B cell (primary cell): ENCODE results near the gene INSR. TPM values are rescaled to one million over a fixed set of nuclear protein-coding genes. Genes with fewer than 3 reads are reported as not detected.

Experiments used
- ATAC-seq: fragments of 200-7000 bp; cut with Tn5 transposase; one replicate; pipeline ENCODE4 v1.10.0; 2021; ENCODE audit warnings: low read depth, mild to moderate bottlenecking, moderate number of reproducible peaks, moderate library complexity
- CTCF ChIA-PET: fragments of 350-600 bp; sonication (Branson Sonifier 250); formaldehyde crosslinking; loops from one replicate; lab custom pipeline; 2021; ENCODE audit warnings: antibody characterized with exemption, inconsistent platforms; lab: Charles Lee
- POLR2A ChIA-PET: fragments of 350-600 bp; sonication (Branson Sonifier 250); formaldehyde crosslinking; loops from one replicate; lab custom pipeline; 2021; ENCODE audit warnings: antibody characterized with exemption; lab: Charles Lee
- DNase-seq: peaks from one replicate; pipeline ENCODE4 v3.0.0; 2013
- H2AFZ ChIP-seq: 2 replicates; pipeline ENCODE4 v1.6.1; 2012; ENCODE audit warnings: mild to moderate bottlenecking, low read depth, low read length; ENCODE audit not compliant: insufficient read depth, poor library complexity, severe bottlenecking
- H3K27ac ChIP-seq, 2 donors: 1 replicate in 1 of 2; 2 replicates in 1 of 2; pipeline ENCODE4 v1.5.1; 2012 to 2013; ENCODE audit warnings: low read length in 2 of 2, mild to moderate bottlenecking in 2 of 2, moderate library complexity in 1 of 2
- H3K27me3 ChIP-seq, 4 experiments: fragments of 200-600 bp in 1 of 4; sonication (generic) in 1 of 4; replicated peaks in 1 of 4; 1 replicate in 2 of 4; 2 replicates in 2 of 4; pipeline versions ENCODE4 v1.6.1 to v1.7.0; 2013 to 2016; ENCODE audit warnings: low read length in 3 of 4, mild to moderate bottlenecking in 2 of 4, mixed read lengths in 1 of 4, moderate library complexity in 1 of 4; ENCODE audit not compliant: insufficient read depth in 4 of 4, control insufficient read depth in 3 of 4; ENCODE audit errors: control extremely low read depth in 1 of 4
- H3K36me3 ChIP-seq, 2 experiments: replicated peaks in 1 of 2; 1 replicate in 1 of 2; 2 replicates in 1 of 2; pipeline versions ENCODE4 v1.6.1 to v1.7.1; 2013; ENCODE audit warnings: low read length in 1 of 2; ENCODE audit not compliant: insufficient read depth in 2 of 2, control insufficient read depth in 1 of 2; ENCODE audit errors: control extremely low read depth in 1 of 2, extremely low read depth in 1 of 2
- H3K4me1 ChIP-seq, 2 donors: fragments of 200-600 bp in 1 of 2; sonication (generic) in 1 of 2; 1 replicate in 1 of 2; 2 replicates in 1 of 2; pipeline versions ENCODE4 v1.5.1 to v1.6.1; 2013 to 2017; ENCODE audit warnings: low read length in 2 of 2; ENCODE audit not compliant: control insufficient read depth in 2 of 2, insufficient read depth in 2 of 2
- H3K4me2 ChIP-seq: replicated peaks from 2 replicates; pipeline ENCODE3; 2012; ENCODE audit warnings: mild to moderate bottlenecking, low read depth, low read length; ENCODE audit not compliant: poor library complexity, severe bottlenecking
- H3K4me3 ChIP-seq, 5 experiments: fragments of 200-600 bp in 1 of 5; sonication (generic) in 1 of 5; 1 replicate in 3 of 5; 2 replicates in 2 of 5; pipeline versions ENCODE4 v1.5.1 to v1.7.0; 2011 to 2016; ENCODE audit warnings: low read length in 4 of 5, mild to moderate bottlenecking in 4 of 5, low read depth in 2 of 5, control low read depth in 1 of 5, moderate library complexity in 1 of 5; ENCODE audit not compliant: insufficient read depth in 1 of 5; ENCODE audit errors: control extremely low read depth in 1 of 5, extremely low read depth in 1 of 5
- H3K79me2 ChIP-seq: fragments of 200-600 bp; sonication (generic); one replicate; pipeline ENCODE4 v1.6.0; 2016; ENCODE audit warnings: low read length; ENCODE audit not compliant: control insufficient read depth, insufficient read depth
- H3K9ac ChIP-seq: fragments of 200-600 bp; sonication (generic); 2 replicates; pipeline ENCODE4 v1.6.1; 2017; ENCODE audit warnings: mild to moderate bottlenecking, low read length, moderate library complexity
- H3K9me3 ChIP-seq, 3 donors: one replicate each; pipeline versions ENCODE4 v1.6.1 to v1.7.1; 2013; ENCODE audit warnings: low read length in 2 of 3; ENCODE audit not compliant: control insufficient read depth in 2 of 3, insufficient read depth in 1 of 3; ENCODE audit errors: control extremely low read depth in 1 of 3
- H4K20me1 ChIP-seq: 2 replicates; pipeline ENCODE4 v1.6.0; 2012; ENCODE audit warnings: mild to moderate bottlenecking, low read length; ENCODE audit not compliant: insufficient read depth, control insufficient read depth, poor library complexity, severe bottlenecking
- H3K27ac Mint-ChIP-seq: one replicate; pipeline ENCODE4 v1.8.0; 2021; ENCODE audit warnings: mixed read lengths
- H3K27me3 Mint-ChIP-seq: one replicate; pipeline ENCODE4 v1.8.0; 2021; ENCODE audit warnings: mixed read lengths
- H3K4me1 Mint-ChIP-seq: one replicate; pipeline ENCODE4 v1.8.0; 2021; ENCODE audit warnings: mixed read lengths
- H3K4me3 Mint-ChIP-seq: one replicate; pipeline ENCODE4 v1.8.0; 2021; ENCODE audit warnings: mixed read lengths
- H3K9me3 Mint-ChIP-seq: one replicate; pipeline ENCODE4 v1.8.0; 2022; ENCODE audit warnings: mixed read lengths; ENCODE audit not compliant: insufficient read depth
- EZH2 ChIP-seq: IDR thresholded peaks from 2 replicates; pipeline ENCODE4 v1.6.1; 2012; ENCODE audit warnings: borderline replicate concordance, low read depth, mild to moderate bottlenecking, moderate library complexity, low read length; ENCODE audit not compliant: insufficient read depth, poor library complexity, severe bottlenecking
- WGBS: methylation state at CpG from one replicate; pipeline ENCODE4 v1.1.5; 2013; ENCODE audit warnings: missing lambda C conversion rate; ENCODE audit not compliant: insufficient coverage; 5-methylcytosine and 5-hydroxymethylcytosine counted together
- intact Hi-C: fragments of 100-400 bp; cut with micrococcal nuclease; formaldehyde crosslinking; loops from one replicate; pipeline ENCODE4 v1.10.0; 2022
- polyA plus RNA-seq: library from polyadenylated mRNA; depleted of rRNA; stranded (reverse); fragments of >200 nt; gene quantifications from 2 replicates; pipeline ENCODE4 v1.2.3, GENCODE V29; 2012
- total RNA-seq, 2 donors: library from RNA; stranded (reverse); fragments of 120-200 nt in 1 of 2; gene quantifications; 1 replicate in 1 of 2; 2 replicates in 1 of 2; pipeline versions ENCODE4 v1.2.3 to v1.2.4, GENCODE V29; 2013 to 2022
- TF ChIP-seq, protein P1 (sequence below): fragments of 200-600 bp; IDR thresholded peaks from one replicate; pipeline ENCODE4 v1.8.0; 2022; ENCODE audit warnings: antibody characterized with exemption, mild to moderate bottlenecking

The INSR gene
- total and polyA plus RNA-seq, 2 donors (not counting 1 experiment from before 2014, with no cell fraction given), result 1.4 to 6.3 TPM

DNA sequence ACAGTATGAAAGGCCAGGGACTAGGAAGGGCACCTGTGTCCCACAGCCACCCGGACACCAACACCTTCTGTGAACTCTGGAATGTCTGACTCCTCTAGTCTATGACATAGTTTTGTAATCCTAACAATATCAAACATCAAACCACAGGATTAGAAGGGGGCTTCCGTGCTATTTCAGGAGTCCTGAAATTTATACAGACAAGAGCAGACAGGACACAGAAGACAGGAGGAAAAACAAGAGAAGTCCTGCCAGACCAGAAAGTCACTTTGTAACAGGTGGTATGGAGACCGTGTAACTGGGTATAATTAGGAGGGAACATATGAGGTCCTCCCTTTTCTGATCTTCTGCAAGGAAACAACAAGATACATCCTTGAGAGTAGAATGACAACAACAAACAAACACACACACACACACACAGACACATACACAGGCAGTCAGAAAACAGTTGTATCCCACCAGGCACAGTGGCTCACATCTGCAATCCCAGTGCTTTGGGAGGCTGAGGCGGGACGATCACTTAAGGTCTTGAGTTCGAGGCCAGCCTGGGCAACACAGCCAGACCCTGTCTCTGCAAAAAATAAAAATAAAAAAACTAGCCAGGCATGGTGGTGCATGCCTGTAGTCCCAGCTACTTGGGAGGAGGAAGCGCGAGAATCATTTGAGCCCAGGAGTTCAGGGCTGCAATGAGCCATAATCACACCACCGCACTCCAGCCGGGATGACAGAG lies 13.1 kb downstream of the INSR start:
- Histone ChIP-seq H3K79me2 (peaks cover 5% of the 10 kb centered on the region), H3K9me3 (no peaks in the 10 kb centered on the region), H3K4me1 (peaks cover 0 to 3% of the 10 kb centered on the region in 2 donors), H2AFZ (no peak overlapping the region), H3K27me3 (no peaks in the 10 kb centered on the region), H3K4me3 (no peak overlapping the region), H3K4me2 (no peak overlapping the region), H3K9ac (no peak overlapping the region), H4K20me1 (no peaks in the 10 kb centered on the region), H3K27ac (no peak overlapping the region), H3K36me3 (no peaks in the 10 kb centered on the region)
- H3K27me3 Mint-ChIP-seq, result peaks cover 3% of the 10 kb centered on the region
- ChIA-PET CTCF (interaction anchor here (0.8 kb wide), 1 partner anchor 45 kb away, joined by 3 read pairs; no protein-coding TSS in a partner anchor), POLR2A (no interaction called here)
- H3K9me3 Mint-ChIP-seq, result no peaks in the 10 kb centered on the region
- DNase-seq, result no peak
- TF ChIP-seq EZH2, result no peak
- TF ChIP-seq, protein P1, sequence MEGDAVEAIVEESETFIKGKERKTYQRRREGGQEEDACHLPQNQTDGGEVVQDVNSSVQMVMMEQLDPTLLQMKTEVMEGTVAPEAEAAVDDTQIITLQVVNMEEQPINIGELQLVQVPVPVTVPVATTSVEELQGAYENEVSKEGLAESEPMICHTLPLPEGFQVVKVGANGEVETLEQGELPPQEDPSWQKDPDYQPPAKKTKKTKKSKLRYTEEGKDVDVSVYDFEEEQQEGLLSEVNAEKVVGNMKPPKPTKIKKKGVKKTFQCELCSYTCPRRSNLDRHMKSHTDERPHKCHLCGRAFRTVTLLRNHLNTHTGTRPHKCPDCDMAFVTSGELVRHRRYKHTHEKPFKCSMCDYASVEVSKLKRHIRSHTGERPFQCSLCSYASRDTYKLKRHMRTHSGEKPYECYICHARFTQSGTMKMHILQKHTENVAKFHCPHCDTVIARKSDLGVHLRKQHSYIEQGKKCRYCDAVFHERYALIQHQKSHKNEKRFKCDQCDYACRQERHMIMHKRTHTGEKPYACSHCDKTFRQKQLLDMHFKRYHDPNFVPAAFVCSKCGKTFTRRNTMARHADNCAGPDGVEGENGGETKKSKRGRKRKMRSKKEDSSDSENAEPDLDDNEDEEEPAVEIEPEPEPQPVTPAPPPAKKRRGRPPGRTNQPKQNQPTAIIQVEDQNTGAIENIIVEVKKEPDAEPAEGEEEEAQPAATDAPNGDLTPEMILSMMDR, result no peak
- H3K4me1 Mint-ChIP-seq, result no peaks in the 10 kb centered on the region
- H3K27ac Mint-ChIP-seq, result no peak overlapping the region
- 100% methylated on average over 2 of the region's 10 CpGs for WGBS
- no peak for ATAC-seq
- no peak overlapping the region for H3K4me3 Mint-ChIP-seq
- intact Hi-C loops, result no loop called here

DNA sequence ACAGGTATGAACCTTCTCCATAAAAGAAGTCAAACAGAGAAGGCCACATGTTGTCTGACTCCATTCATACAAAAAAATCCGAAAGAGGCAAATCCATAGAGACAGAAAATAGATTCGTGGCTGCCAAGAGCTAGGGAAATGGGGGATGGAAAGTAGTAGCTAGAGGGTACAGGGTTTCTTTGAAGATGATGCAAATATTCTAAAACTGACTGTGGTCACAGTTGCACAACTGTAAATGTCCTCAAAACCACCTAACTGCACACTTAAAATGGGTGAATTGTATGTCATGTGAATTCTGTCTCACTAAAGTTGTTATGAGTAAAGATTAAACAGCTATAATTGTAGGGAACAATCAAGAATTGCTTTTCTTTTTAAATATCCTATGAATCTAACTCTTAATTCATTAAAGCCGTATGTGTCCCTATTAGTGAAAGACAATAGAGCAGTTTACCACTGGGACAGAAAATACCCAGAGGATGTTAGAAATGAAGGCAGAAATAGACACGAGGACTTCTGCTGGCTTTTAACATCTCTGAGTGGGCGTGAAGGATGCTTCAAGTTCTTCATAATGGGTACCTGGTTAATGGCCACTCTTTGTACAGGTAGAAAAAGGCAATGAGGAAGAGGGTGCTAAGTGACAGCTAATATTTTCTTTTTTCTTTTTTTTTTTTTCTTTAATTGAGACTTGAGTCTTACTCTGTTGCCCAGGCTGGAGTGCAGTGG lies 21.2 kb downstream of the INSR start:
- H3K79me2 ChIP-seq, result no peaks in the 10 kb centered on the region
- no peak overlapping the region for H3K4me3 ChIP-seq
- TF ChIP-seq EZH2, result no peak
- TF ChIP-seq, protein P1, result no peak
- ChIA-PET POLR2A (no interaction called here), CTCF (interaction anchor here (0.9 kb wide), 1 partner anchor 42 kb away, joined by 5 read pairs; no protein-coding TSS in a partner anchor)
- H4K20me1 ChIP-seq, result no peaks in the 10 kb centered on the region
- ATAC-seq (no peak), DNase-seq (no peak)
- no peak overlapping the region for H3K27ac Mint-ChIP-seq
- H3K4me3 Mint-ChIP-seq, result no peak overlapping the region
- no peaks in the 10 kb centered on the region for H3K36me3 ChIP-seq
- H3K4me2 ChIP-seq, result no peak overlapping the region
- peaks cover 2 to 4% of the 10 kb centered on the region in 2 donors for H3K4me1 ChIP-seq
- H2AFZ ChIP-seq, result peak overlapping the region; percentile 16
- peaks cover 6% of the 10 kb centered on the region for H3K4me1 Mint-ChIP-seq
- H3K9me3 ChIP-seq, result no peaks in the 10 kb centered on the region
- H3K9ac ChIP-seq, result no peak overlapping the region
- H3K27me3 Mint-ChIP-seq, result peaks cover 7% of the 10 kb centered on the region
- WGBS, result no CpG with 5 or more reads among the region's 5 CpGs
- H3K9me3 Mint-ChIP-seq, result no peaks in the 10 kb centered on the region
- H3K27ac ChIP-seq, result no peak overlapping the region
- no peaks in the 10 kb centered on the region for H3K27me3 ChIP-seq
- intact Hi-C loops, result no loop called here
